ENCODE results near the gene RAP1A.
A peak's percentile ranks its signal among the peaks of the same experiment; 100 is the strongest.

DNA sequence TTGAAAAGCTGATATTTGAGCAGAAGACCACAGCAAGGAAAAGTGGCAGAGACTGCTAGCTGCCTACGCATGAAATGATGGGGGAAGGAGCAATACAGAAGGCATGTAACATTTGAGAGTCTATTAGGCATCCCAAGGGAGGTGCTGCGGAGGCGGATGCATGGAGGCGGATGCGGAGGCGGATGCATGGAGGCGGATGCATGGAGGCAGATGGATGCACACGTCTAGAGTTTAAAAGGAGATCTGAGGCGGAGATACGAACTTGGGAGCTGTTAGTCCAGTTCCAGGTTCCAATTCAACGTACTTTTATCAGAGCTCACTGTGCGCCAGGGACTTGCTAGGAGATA is 135.4 kb downstream of the RAP1A start:
- TF ChIP-seq, protein P1, sequence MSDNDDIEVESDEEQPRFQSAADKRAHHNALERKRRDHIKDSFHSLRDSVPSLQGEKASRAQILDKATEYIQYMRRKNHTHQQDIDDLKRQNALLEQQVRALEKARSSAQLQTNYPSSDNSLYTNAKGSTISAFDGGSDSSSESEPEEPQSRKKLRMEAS (IDR thresholded peaks at IDR 0.05; ENCODE audit: low read depth) = peak; percentile 40; the same call in 1 of the 2 replicates
- TF ChIP-seq, protein P2, sequence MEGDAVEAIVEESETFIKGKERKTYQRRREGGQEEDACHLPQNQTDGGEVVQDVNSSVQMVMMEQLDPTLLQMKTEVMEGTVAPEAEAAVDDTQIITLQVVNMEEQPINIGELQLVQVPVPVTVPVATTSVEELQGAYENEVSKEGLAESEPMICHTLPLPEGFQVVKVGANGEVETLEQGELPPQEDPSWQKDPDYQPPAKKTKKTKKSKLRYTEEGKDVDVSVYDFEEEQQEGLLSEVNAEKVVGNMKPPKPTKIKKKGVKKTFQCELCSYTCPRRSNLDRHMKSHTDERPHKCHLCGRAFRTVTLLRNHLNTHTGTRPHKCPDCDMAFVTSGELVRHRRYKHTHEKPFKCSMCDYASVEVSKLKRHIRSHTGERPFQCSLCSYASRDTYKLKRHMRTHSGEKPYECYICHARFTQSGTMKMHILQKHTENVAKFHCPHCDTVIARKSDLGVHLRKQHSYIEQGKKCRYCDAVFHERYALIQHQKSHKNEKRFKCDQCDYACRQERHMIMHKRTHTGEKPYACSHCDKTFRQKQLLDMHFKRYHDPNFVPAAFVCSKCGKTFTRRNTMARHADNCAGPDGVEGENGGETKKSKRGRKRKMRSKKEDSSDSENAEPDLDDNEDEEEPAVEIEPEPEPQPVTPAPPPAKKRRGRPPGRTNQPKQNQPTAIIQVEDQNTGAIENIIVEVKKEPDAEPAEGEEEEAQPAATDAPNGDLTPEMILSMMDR (IDR thresholded peaks at IDR 0.05) = no peak
- TF ChIP-seq NFIC (IDR thresholded peaks at IDR 0.05; ENCODE audit: borderline replicate concordance) (no peak), TEAD4 (IDR thresholded peaks at IDR 0.05; ENCODE audit: borderline replicate concordance, insufficient read depth) (no peak), ELF1 (IDR thresholded peaks at IDR 0.05) (no peak; the same call in 1 of the 2 replicates), TAF1 (IDR thresholded peaks at IDR 0.05; ENCODE audit: borderline replicate concordance, low read depth, low read length) (no peak), RAD21 (IDR thresholded peaks at IDR 0.05; ENCODE audit: low read length) (no peak), TCF12 (IDR thresholded peaks at IDR 0.05) (no peak), FOSL2 (IDR thresholded peaks at IDR 0.05; ENCODE audit: borderline replicate concordance, low read depth) (no peak), EP300 (IDR thresholded peaks at IDR 0.05; ENCODE audit: borderline replicate concordance in 1 of 2, low read depth in 1 of 2, low read length in 1 of 2) (no peak), NRF1 (IDR thresholded peaks at IDR 0.05; ENCODE audit: low read depth, low read length) (no peak)
- TF ChIP-seq, protein P3, sequence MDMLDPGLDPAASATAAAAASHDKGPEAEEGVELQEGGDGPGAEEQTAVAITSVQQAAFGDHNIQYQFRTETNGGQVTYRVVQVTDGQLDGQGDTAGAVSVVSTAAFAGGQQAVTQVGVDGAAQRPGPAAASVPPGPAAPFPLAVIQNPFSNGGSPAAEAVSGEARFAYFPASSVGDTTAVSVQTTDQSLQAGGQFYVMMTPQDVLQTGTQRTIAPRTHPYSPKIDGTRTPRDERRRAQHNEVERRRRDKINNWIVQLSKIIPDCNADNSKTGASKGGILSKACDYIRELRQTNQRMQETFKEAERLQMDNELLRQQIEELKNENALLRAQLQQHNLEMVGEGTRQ (IDR thresholded peaks at IDR 0.05; ENCODE audit: borderline replicate concordance, low read depth, low read length) = no peak
